ENCODE results near the gene GSTK1. TPM values are rescaled to one million over a fixed set of nuclear protein-coding genes. Genes with fewer than 3 reads are reported as not detected.

GSTK1 gene
- total and polyA plus RNA-seq, 10 of the 15 experiments (the other 5 are each of a cell fraction or from before 2014, with no cell fraction given), result 76.2 to 166 (median 127) TPM

DNA sequence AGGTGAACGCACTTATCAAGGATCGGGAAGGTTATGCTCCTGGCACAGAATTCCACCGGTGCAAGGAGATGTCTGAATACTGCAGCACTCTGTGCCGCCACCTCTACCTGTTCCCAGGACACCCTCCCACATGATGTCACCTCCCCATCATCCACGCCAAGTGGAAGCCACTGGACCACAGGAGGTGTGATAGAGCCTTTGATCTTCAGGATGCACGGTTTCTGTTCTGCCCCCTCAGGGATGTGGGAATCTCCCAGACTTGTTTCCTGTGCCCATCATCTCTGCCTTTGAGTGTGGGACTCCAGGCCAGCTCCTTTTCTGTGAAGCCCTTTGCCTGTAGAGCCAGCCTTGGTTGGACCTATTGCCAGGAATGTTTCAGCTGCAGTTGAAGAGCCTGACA lies 41.7 kb downstream of the GSTK1 start:
- Histone ChIP-seq H3K27me3 (replicated peaks in 1 of 2; ENCODE audit: control insufficient read depth in 2 of 2, insufficient read depth in 2 of 2, low read length in 1 of 2) (no peaks in the 10 kb centered on the region), H3K27ac (ENCODE audit: control insufficient read depth, insufficient read depth) (no peak overlapping the region), H3K4me2 (ENCODE audit: control insufficient read depth, insufficient read depth) (no peak overlapping the region), H4K20me1 (ENCODE audit: control insufficient read depth, insufficient read depth) (no peaks in the 10 kb centered on the region), H3K9me3 (replicated peaks; ENCODE audit: control insufficient read depth, insufficient read depth, low read length) (no peaks in the 10 kb centered on the region), H3K36me3 (ENCODE audit: control insufficient read depth in 2 of 2, insufficient read depth in 2 of 2, low read length in 1 of 2) (peaks cover 22 to 39% of the 10 kb centered on the region in 2 experiments), H3K79me2 (ENCODE audit: control insufficient read depth, insufficient read depth, low read length) (no peaks in the 10 kb centered on the region), H2AFZ (ENCODE audit: control insufficient read depth, low read depth, low read length) (no peak overlapping the region), H3K4me1 (ENCODE audit: control insufficient read depth, insufficient read depth, low read length) (no peaks in the 10 kb centered on the region), H3K9ac (ENCODE audit: control insufficient read depth, insufficient read depth, low read length) (no peak overlapping the region), H3K4me3 (no peak overlapping the region)
- DNase-seq (ENCODE audit: low read depth, low spot score), result no peak
- ChIA-PET SMC1A (ENCODE audit: uncharacterized antibody, unreplicated experiment) (interaction anchor here (1.2 kb wide), 2 partner anchors 9 to 64 kb away, joined by 3 to 6 read pairs; no protein-coding TSS in a partner anchor), RAD21 (ENCODE audit: unreplicated experiment) (interaction anchor here (1.1 kb wide), 1 partner anchor 61 kb away, joined by 4 read pairs; no protein-coding TSS in a partner anchor), POLR2A (interaction anchor here (0.7 kb wide), 1 partner anchor 8 kb away, joined by 3 read pairs; no protein-coding TSS in a partner anchor), CTCF (interaction anchor here (0.6 to 4.1 kb wide), 8 partner anchors 9 to 521 kb away, joined by 3 to 34 read pairs (median 3); partner anchors contain the start of gene GSTK1)
- BruUV-seq (replicated peaks), result no TSS peak
- intact Hi-C loops (cut with micrococcal nuclease; ENCODE audit: unreplicated experiment) (loop anchor here (1.0 to 5.0 kb wide), 2 partner anchors 65 to 77 kb away; partner anchors contain the start of gene ZYX), in situ Hi-C loops (cut with MboI) (no loop called here)
- WGBS (ENCODE audit: insufficient coverage, insufficient replicate concordance, low lambda C conversion rate, missing lambda C conversion rate), result 77% methylated on average over 6 of the region's 6 CpGs
- ATAC-seq, result no peak
- no peak for FAIRE-seq
- TF ChIP-seq IRF5 (IDR thresholded peaks at IDR 0.05; ENCODE audit: borderline replicate concordance) (no peak), SUZ12 (IDR thresholded peaks at IDR 0.05; ENCODE audit: unreplicated experiment) (no peak), MEF2A (IDR thresholded peaks at IDR 0.05; ENCODE audit: insufficient read depth, low read depth, low read length) (no peak)
- TF ChIP-seq, protein P1, sequence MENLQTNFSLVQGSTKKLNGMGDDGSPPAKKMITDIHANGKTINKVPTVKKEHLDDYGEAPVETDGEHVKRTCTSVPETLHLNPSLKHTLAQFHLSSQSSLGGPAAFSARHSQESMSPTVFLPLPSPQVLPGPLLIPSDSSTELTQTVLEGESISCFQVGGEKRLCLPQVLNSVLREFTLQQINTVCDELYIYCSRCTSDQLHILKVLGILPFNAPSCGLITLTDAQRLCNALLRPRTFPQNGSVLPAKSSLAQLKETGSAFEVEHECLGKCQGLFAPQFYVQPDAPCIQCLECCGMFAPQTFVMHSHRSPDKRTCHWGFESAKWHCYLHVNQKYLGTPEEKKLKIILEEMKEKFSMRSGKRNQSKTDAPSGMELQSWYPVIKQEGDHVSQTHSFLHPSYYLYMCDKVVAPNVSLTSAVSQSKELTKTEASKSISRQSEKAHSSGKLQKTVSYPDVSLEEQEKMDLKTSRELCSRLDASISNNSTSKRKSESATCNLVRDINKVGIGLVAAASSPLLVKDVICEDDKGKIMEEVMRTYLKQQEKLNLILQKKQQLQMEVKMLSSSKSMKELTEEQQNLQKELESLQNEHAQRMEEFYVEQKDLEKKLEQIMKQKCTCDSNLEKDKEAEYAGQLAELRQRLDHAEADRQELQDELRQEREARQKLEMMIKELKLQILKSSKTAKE (IDR thresholded peaks at IDR 0.05; ENCODE audit: low read depth, poor library complexity, severe bottlenecking), result no peak
